HepG2 (cell line): ENCODE results near the gene LSMEM2. TPM values are rescaled to one million over a fixed set of nuclear protein-coding genes. Genes with fewer than 3 reads are reported as not detected.

Experiments
- ARNT2 ChIP-seq: sonication (generic); formaldehyde crosslinking; IDR thresholded peaks from 2 replicates; pipeline ENCODE4 v1.8.0; 2022; ENCODE audit warnings: mild to moderate bottlenecking, low read depth, missing genetic modification reagents, moderate library complexity
- BCL6 ChIP-seq: IDR thresholded peaks from 2 replicates; pipeline ENCODE4 v1.6.1; 2016; ENCODE audit warnings: missing genetic modification reagents, missing compliant biosample characterization
- FOXM1 ChIP-seq: sonication (generic); formaldehyde crosslinking; IDR thresholded peaks from 2 replicates; pipeline ENCODE4 v1.5.0; 2020; ENCODE audit warnings: missing genetic modification reagents
- GABPA ChIP-seq, 2 experiments: IDR thresholded peaks; 2 replicates each; pipeline ENCODE4 v1.6.1; 2011 to 2016; ENCODE audit warnings: low read depth in 2 of 2, low read length in 1 of 2, missing biosample characterization in 1 of 2, missing genetic modification characterization in 1 of 2
- GATA4 ChIP-seq: sonication (generic); IDR thresholded peaks from 2 replicates; pipeline ENCODE4 v1.6.1; 2016; ENCODE audit warnings: antibody characterized with exemption, low read depth, borderline replicate concordance
- HDAC1 ChIP-seq: sonication (generic); formaldehyde crosslinking; IDR thresholded peaks from 2 replicates; pipeline ENCODE4 v1.5.1; 2020; ENCODE audit warnings: mild to moderate bottlenecking, missing genetic modification reagents
- HIVEP1 ChIP-seq: sonication (generic); formaldehyde crosslinking; IDR thresholded peaks from 2 replicates; pipeline ENCODE4 v1.4.0; 2020; ENCODE audit warnings: mild to moderate bottlenecking, missing genetic modification reagents
- HNF4A ChIP-seq: sonication (generic); formaldehyde crosslinking; IDR thresholded peaks from 2 replicates; pipeline ENCODE4 v1.4.0; 2020; ENCODE audit warnings: missing genetic modification reagents
- MTA1 ChIP-seq: sonication (generic); formaldehyde crosslinking; IDR thresholded peaks from 2 replicates; pipeline ENCODE4 v1.4.0; 2020; ENCODE audit warnings: missing genetic modification reagents, mild to moderate bottlenecking, borderline replicate concordance
- MYNN ChIP-seq: sonication (generic); formaldehyde crosslinking; IDR thresholded peaks from 2 replicates; pipeline ENCODE4 v1.4.0; 2020; ENCODE audit warnings: mild to moderate bottlenecking, low read depth, missing genetic modification reagents
- NR2F6 ChIP-seq, 2 experiments: IDR thresholded peaks; 2 replicates each; pipeline ENCODE4 v1.6.1; 2016; ENCODE audit warnings: antibody characterized with exemption in 1 of 2, mild to moderate bottlenecking in 1 of 2
- RARG ChIP-seq: sonication (generic); formaldehyde crosslinking; IDR thresholded peaks from 2 replicates; pipeline ENCODE4 v1.4.0; 2020; ENCODE audit warnings: low read depth, mild to moderate bottlenecking, missing genetic modification reagents
- RBM22 ChIP-seq: fragments of 200-400 bp; formaldehyde crosslinking; optimal IDR thresholded peaks from 2 replicates; pipeline ENCODE3; 2017; ENCODE audit warnings: mild to moderate bottlenecking, low read length, moderate library complexity
- SP4 ChIP-seq: sonication (generic); formaldehyde crosslinking; IDR thresholded peaks from 2 replicates; pipeline ENCODE4 v1.8.1; 2023; ENCODE audit warnings: mild to moderate bottlenecking, missing genetic modification reagents
- TARDBP ChIP-seq: sonication (generic); formaldehyde crosslinking; IDR thresholded peaks from 2 replicates; pipeline ENCODE4 v1.8.0; 2022; ENCODE audit warnings: mild to moderate bottlenecking, missing genetic modification reagents
- TCF7 ChIP-seq: sonication (generic); IDR thresholded peaks from 2 replicates; pipeline ENCODE4 v1.6.1; 2016; ENCODE audit warnings: antibody characterized with exemption, low read depth
- YEATS2 ChIP-seq: sonication (generic); formaldehyde crosslinking; IDR thresholded peaks from 2 replicates; pipeline ENCODE4 v1.4.0; 2020; ENCODE audit warnings: missing genetic modification reagents, borderline replicate concordance
- ZNF121 ChIP-seq: sonication (generic); formaldehyde crosslinking; IDR thresholded peaks from 2 replicates; pipeline ENCODE4 v1.5.0; 2020; ENCODE audit warnings: mild to moderate bottlenecking, missing genetic modification reagents
- ZNF543 ChIP-seq: sonication (generic); formaldehyde crosslinking; IDR thresholded peaks from 2 replicates; pipeline ENCODE4 v1.4.0; 2020; ENCODE audit warnings: mild to moderate bottlenecking, missing genetic modification reagents
- ZNF546 ChIP-seq: sonication (generic); formaldehyde crosslinking; conservative IDR thresholded peaks from 2 replicates; pipeline ENCODE4 v1.8.1; 2023; ENCODE audit warnings: mild to moderate bottlenecking, missing genetic modification reagents
- ZNF614 ChIP-seq: IDR thresholded peaks from 2 replicates; pipeline ENCODE4 v1.6.1; 2018; ENCODE audit warnings: missing biosample characterization, missing genetic modification reagents, inconsistent platforms, borderline replicate concordance
- ZNF615 ChIP-seq: sonication (generic); formaldehyde crosslinking; IDR thresholded peaks from 2 replicates; pipeline ENCODE4 v1.5.0; 2020; ENCODE audit warnings: mild to moderate bottlenecking, missing genetic modification reagents, borderline replicate concordance
- ZSCAN31 ChIP-seq: sonication (generic); formaldehyde crosslinking; IDR thresholded peaks from 2 replicates; pipeline ENCODE4 v1.5.0; 2020; ENCODE audit warnings: low read depth, mild to moderate bottlenecking, missing genetic modification reagents
- polyA plus RNA-seq, 8 experiments: library from polyadenylated mRNA; depleted of rRNA in 3 of 8; stranded (reverse) in 7 of 8; unstranded in 1 of 8; fragments of >200 nt; fragmentation: Illumina TruSeq in 4 of 8; extraction: Trizol in 4 of 8; gene quantifications; 2 replicates each; pipeline versions ENCODE4 v1.2.1 to v1.2.3, GENCODE V29; 2011 to 2016; ENCODE audit warnings: low read depth in 4 of 8, missing spikeins in 1 of 8, mixed read lengths in 1 of 8; ENCODE audit not compliant: insufficient read depth in 1 of 8
- total RNA-seq, 5 experiments: library from RNA; depleted of rRNA; stranded (reverse); fragments of >200 nt; fragmentation: Illumina TruSeq; extraction: Trizol; gene quantifications; 2 replicates each; pipeline ENCODE4 v1.2.3, GENCODE V29; 2016; ENCODE audit warnings: low read depth in 1 of 5
- TF ChIP-seq, protein P1 (sequence below): sonication (generic); formaldehyde crosslinking; IDR thresholded peaks from 2 replicates; pipeline ENCODE4 v1.8.1; 2022; ENCODE audit warnings: low read depth, mild to moderate bottlenecking, missing genetic modification reagents
- TF ChIP-seq, protein P2 (sequence below): sonication (generic); formaldehyde crosslinking; IDR thresholded peaks from 2 replicates; pipeline ENCODE4 v1.4.0; 2020; ENCODE audit warnings: missing genetic modification reagents, borderline replicate concordance

LSMEM2 gene
- total and polyA plus RNA-seq, 2 of the 13 experiments (the other 11 are each of a cell fraction or from before 2014, with no cell fraction given): 0.07 to 0.41 TPM

DNA sequence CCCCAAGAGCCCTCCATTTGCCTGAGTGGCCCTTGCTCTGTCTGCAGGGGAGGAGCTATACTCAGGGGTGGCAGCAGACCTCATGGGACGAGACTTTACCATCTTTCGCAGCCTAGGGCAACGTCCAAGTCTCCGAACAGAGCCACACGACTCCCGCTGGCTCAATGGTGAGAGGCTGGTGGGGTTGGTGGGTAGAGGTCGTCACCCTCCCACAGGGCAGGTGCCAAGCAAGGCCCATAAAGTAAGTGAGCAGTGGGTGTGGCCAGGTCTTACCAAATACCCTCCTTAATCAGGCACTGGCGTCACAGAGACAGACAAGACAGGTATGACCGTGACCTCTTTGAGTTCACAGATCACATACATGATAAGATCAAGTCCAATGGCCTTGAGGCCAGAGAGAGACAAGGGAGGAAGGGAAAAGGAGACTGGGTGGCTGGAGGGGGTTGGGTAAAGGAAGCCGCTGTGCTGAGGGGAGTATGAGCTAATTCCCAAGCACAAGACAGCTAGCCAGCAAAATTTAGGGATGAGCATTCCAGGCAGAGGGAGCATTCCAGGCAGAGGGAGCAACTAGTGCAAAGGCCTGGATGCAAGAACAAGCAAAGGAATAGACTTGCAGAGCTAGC is 7.5 kb upstream of the LSMEM2 start (continued):
- TF ChIP-seq ZNF615 (CRISPR knock-in tag) (no peak), ZNF614 (CRISPR knock-in tag) (peak; percentile 91; the same call in 1 of the 2 replicates), RARG (CRISPR knock-in tag) (no peak), YEATS2 (CRISPR knock-in tag) (peak; percentile 9; the same call in 1 of the 2 replicates), ZSCAN31 (no peak), SP4 (CRISPR knock-in tag) (0 out of 2 replicates have a peak, but pooled peaks have one; percentile 37), GATA4 (peak; percentile 71; the same call in 1 of the 2 replicates), MTA1 (CRISPR knock-in tag) (peak; percentile 63; the same call in 1 of the 2 replicates), GABPA (IDR thresholded peaks at IDR 0.05; ENCODE audit: low read depth, low read length) (no peak), GABPA (CRISPR knock-in tag; IDR thresholded peaks at IDR 0.05; ENCODE audit: low read depth) (peak; percentile 33; the same call in 1 of the 2 replicates), ZNF543 (CRISPR knock-in tag) (no peak), ZNF121 (0 out of 2 replicates have a peak, but pooled peaks have one; percentile 13), HIVEP1 (CRISPR knock-in tag) (no peak), RBM22 (peak; percentile 76), HDAC1 (0 out of 2 replicates have a peak, but pooled peaks have one; percentile 3), ARNT2 (CRISPR knock-in tag) (peak; percentile 64; the same call in 1 of the 2 replicates), HNF4A (CRISPR knock-in tag) (peak; percentile 75), FOXM1 (CRISPR knock-in tag) (no peak), NR2F6 (IDR thresholded peaks at IDR 0.05) (peak; percentile 84), NR2F6 (CRISPR knock-in tag; IDR thresholded peaks at IDR 0.05) (peak; percentile 87), MYNN (CRISPR knock-in tag) (no peak), ZNF546 (CRISPR knock-in tag) (0 out of 2 replicates have a peak, but pooled peaks have one; percentile 2), TCF7 (peak; percentile 28; the same call in 1 of the 2 replicates), BCL6 (peak; percentile 59; the same call in 1 of the 2 replicates), TARDBP (0 out of 2 replicates have a peak, but pooled peaks have one; percentile 43)
- TF ChIP-seq, protein P1, sequence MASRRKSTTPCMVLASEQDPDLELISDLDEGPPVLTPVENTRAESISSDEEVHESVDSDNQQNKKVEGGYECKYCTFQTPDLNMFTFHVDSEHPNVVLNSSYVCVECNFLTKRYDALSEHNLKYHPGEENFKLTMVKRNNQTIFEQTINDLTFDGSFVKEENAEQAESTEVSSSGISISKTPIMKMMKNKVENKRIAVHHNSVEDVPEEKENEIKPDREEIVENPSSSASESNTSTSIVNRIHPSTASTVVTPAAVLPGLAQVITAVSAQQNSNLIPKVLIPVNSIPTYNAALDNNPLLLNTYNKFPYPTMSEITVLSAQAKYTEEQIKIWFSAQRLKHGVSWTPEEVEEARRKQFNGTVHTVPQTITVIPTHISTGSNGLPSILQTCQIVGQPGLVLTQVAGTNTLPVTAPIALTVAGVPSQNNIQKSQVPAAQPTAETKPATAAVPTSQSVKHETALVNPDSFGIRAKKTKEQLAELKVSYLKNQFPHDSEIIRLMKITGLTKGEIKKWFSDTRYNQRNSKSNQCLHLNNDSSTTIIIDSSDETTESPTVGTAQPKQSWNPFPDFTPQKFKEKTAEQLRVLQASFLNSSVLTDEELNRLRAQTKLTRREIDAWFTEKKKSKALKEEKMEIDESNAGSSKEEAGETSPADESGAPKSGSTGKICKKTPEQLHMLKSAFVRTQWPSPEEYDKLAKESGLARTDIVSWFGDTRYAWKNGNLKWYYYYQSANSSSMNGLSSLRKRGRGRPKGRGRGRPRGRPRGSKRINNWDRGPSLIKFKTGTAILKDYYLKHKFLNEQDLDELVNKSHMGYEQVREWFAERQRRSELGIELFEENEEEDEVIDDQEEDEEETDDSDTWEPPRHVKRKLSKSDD (CRISPR knock-in tag): no peak
- TF ChIP-seq, protein P2, sequence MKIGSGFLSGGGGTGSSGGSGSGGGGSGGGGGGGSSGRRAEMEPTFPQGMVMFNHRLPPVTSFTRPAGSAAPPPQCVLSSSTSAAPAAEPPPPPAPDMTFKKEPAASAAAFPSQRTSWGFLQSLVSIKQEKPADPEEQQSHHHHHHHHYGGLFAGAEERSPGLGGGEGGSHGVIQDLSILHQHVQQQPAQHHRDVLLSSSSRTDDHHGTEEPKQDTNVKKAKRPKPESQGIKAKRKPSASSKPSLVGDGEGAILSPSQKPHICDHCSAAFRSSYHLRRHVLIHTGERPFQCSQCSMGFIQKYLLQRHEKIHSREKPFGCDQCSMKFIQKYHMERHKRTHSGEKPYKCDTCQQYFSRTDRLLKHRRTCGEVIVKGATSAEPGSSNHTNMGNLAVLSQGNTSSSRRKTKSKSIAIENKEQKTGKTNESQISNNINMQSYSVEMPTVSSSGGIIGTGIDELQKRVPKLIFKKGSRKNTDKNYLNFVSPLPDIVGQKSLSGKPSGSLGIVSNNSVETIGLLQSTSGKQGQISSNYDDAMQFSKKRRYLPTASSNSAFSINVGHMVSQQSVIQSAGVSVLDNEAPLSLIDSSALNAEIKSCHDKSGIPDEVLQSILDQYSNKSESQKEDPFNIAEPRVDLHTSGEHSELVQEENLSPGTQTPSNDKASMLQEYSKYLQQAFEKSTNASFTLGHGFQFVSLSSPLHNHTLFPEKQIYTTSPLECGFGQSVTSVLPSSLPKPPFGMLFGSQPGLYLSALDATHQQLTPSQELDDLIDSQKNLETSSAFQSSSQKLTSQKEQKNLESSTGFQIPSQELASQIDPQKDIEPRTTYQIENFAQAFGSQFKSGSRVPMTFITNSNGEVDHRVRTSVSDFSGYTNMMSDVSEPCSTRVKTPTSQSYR: peak; percentile 79; the same call in 1 of the 2 replicates
